Stimulated activated CD4-positive, alpha-beta T cell treated with anti-CD3 and anti-CD28 coated beads, Interleukin-4, amount 100 ng/mL, for 1 hour (primary cell): ENCODE results near the gene PRPF4.

Experiments used
- DNase-seq: peaks from one replicate; pipeline ENCODE4 v3.0.0-alpha.2; 2020

Gene PRPF4

DNA sequence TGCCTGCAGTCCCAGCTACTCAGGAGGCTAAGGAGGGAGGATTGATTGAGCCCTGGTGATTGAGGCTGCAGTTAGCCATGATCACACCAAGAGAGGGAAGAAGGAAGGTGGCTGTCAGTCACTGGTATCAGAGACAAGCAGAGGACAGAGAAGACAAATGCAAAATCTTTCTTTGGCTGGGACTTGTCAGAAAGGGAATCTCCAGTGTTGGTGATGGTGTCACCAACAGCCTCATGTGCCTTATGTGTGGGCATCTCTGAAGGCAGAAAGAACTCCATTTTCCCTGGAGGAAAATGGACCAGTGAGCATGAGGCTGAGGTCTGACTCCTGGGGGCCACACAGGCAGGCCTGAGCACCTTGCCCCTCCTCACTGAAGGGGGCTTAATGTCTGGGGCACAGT, 39.8 kb downstream of the PRPF4 start:
- no peak for DNase-seq

DNA sequence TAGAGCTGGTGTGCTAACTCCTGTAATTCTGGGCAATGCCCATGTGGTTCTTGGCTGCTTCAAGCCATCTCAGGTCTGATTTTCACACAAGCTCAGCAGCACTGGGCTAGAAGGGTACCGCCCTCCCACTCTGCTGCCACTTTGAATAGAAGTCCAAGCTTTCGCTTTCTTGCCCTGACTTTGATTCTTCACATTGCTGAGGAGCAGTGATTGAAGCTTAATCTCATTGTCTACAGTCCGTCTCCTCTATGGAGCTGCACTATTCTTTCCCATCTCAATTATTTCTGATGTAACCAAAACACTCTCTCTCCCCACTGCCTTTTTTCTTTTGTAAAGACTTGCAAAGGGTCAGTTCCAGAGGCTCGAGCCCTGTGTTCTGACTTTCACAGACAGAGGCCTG, 40.6 kb downstream of the PRPF4 start:
- no peak for DNase-seq

DNA sequence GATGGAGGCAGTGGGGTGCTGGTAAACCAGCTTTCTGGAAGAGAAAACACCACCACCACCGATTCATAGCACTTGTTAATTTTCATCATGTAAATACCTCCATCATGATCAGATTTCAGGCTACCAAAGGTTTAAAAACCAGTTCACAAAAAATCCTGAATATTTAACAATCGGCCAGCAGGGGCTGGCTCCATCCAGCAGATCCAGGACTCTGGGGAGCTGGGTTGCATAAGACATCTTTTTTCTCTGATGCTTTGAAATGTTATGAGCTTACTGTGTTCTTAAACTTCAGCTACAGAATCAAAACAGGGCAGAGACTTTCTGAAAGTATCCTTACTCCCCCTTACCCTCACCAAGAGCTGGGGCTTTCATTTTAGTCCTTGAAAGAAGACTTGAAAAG, 42.3 kb downstream of the PRPF4 start:
- no peak for DNase-seq

DNA sequence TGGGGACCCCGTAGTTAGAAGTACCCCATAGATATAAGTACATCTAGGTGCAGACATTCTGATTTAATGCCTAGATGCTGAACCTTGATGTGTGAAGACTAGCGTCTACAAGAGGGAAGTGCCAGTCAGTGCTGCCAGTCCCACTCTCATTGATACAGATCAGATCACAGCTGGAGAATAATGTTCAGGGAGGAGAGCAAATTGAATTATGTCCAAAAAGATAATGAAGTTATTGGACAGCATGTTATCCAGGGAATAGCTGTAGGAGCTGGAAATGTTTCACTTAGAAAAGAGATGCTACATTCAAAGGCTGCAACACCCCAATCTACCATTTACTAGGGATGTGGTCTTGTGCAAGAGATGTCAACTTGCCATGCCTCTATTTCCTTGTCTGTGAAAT, 43.6 kb downstream of the PRPF4 start:
- no peak for DNase-seq

DNA sequence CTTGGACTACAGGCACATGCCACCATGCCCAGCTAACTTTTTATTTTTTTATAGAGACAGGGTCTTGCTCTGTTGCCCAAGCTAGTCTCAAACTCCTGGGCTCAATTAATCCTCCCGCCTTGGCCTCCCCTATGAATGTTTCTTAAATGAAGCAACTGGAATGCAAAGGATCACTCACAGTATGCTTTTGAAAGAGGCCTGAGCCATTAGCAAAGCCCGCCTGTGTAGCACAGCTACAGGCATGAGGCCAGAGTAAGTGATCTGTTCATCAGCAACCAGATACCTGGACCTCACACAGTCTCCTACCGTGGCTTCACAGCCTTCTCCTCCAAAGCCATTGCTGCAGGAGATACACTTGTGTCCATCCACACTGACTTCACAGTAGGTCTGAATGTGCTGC, 44.6 kb downstream of the PRPF4 start:
- no peak for DNase-seq

DNA sequence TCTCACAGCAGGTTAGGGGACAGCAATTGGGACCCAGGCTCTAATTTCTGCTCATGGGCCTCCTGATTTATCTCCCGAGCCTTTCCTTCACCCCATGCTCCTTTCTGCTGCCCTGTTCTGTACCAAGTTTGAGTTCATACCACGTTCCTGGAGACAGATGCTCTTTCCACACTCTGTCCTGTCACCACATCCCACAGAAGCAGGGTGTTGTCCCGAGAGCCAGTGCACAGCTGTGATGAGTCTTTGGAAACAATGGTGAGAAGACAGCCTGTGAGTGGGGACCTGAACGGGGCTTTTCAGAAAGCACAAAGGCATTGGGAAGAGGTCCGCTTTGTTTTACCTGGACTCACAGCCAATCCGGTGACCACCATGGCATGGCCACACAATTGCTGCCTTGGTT, 47.2 kb downstream of the PRPF4 start:
- no peak for DNase-seq

DNA sequence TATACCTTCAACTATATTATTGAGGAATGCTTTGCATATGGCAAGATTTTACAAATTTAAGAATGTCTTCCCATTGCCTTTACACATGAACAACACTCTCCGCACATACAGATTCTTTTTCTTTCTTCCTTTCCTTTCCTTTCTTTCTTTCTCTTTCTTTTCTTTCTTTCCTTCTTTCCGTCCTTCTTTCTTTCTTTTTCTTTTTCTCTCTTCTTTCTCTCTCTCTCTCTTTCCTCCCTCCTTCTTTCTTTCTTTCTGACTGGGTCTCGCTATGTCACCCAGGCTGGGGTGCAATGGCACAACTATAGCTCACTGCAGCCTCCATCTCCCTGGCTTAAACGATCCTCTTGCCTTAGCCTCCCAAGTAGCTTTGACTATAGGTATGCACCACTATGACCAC, 50.8 kb downstream of the PRPF4 start:
- no peak for DNase-seq

DNA sequence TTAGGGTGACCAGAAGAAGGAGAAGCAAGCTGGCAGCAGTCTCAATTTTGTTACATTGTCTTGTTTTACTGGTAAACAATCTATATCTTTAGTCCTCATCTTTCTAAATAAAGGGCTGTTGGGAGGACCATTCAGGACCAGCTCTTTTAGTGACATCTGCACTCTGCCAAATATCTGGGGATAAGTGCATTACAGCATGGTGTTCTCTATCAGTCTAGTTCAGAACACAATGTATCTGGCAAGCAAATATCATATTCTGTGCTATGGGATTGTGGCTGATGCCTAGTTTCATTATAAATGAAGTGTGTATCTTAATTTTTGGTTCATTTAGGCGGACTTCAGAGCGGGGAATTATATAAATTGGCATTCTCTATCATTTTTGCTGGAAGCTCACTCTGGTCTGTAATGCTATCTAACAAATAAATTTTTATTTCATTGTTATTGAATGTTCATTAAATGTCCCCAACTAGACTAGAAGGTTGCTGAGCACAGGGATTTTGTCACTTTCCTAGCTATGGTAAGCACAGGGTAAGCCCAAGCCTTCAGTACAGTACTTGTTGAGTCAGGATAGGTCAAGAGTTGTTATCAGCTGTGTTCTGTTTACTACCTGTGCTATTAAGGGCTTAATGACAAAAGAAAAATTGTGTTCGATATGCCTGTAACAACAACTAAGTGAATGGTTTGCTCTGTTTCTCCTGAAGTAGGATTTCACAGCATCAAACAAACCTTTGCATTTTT, 52.8 kb downstream of the PRPF4 start:
- DNase-seq: no peak

DNA sequence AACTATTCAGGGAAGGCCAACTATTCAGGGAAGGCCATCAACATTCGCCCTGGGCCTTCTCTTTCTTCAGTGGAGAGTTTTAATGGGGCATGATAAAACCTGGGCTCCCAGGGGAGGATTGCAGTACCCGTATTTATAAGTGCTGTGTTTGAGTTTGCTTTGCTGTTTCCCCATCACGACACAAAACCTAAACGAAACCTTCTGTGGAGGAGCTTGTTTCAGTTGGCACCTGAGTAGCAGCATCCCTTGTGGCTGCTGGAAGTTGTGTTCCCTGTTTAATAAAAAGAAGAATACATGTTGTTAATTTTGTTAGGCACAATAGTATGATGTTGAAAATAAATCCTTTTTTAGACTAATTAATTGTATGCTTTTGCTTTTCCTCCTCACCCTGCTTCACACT, 56.3 kb downstream of the PRPF4 start:
- no peak for DNase-seq

DNA sequence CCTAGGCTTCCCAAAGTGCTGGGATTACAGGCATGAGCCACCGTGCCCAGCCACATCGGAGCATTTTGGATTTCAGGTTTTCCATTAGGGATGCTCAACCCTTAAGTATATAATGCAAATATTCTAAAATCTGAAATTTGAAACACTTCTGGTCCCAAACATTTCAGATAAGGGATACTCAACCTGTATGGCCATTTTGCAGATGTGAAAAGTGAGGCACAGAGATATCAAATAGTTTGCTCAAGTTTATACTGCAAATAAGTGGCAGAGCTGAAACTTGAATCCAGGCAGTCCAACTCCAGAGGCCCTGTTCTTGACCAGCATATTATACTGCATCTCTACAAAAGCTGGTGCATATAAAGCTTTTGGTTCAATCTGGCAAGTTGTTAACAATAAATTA, 62.3 kb downstream of the PRPF4 start:
- no peak for DNase-seq

DNA sequence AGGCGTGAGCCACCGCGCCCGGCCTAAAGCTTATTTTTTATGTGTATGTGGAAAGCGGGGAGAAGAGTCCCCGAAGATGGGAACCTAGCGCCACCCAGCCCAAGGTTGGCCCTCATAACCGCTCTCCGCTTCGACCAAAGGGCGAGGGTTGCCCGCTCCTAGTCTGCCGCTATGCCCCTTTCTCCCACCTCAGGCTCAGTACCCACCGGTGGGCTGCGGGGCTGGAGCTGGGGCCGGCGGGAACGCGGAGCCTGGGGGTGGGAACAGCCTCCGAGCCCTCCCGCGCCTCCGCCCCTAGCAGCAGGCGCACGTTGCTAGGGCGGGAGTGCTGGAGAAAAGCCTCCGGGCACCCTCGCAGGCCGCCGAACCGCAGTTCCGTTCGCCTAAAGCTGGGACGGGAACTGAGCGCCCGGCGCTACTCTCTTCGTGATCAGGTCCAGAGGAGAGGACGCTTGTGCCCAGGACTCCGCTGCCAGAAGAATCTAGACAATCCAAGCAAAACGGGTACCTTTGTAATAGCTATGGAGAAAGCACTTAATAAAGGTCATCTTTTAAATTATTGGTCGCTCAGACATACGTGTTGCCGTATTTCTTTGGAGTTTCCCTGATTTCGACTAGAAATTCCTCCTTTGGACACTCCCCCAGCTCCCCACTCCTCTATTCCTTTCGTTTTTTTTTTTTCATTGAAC, 64.7 kb downstream of the PRPF4 start, which contains the start of gene WDR31:
Gene WDR31, minus strand, starts transcription at position 265 of the 689 bp plus-strand sequence. CDS start 8,253 bp downstream, outside the sequence.
- DNase-seq: peak; percentile 82

DNA sequence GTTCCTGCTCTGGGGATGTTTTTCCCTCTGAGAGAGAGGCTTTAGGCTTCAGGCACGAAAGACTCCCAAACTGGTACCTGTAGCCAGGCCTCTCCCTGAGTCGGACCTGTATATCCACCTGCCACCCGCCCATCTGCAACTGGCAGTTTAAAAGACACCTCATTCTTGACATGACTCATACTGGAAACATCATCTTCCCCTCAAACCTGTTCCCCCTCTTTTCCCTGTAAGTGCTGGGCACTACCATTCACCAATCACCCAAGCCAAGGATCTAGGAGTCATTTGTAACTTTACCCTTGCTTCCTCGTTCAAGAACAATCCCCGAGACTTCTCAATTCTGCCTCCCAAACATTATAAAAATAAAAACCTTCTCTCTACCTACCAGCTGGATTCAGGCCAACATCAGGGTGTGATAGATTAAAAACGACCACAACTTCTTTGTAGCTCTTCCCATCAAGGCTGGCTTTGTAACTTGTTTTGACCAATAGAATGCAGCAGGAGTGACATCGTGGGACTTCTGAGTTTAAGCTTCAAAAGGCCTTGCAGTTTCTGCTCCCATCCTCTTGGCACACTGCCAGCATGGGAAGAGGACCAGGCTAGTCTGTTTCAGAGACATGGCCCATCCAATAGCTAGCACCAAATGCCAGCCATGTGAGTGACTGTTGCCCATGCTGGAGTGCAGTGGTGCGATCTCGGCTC, 66.4 kb downstream of the PRPF4 start:
- no peak for DNase-seq
